ENCODE results near the gene ZDHHC8.

ZDHHC8 gene

DNA sequence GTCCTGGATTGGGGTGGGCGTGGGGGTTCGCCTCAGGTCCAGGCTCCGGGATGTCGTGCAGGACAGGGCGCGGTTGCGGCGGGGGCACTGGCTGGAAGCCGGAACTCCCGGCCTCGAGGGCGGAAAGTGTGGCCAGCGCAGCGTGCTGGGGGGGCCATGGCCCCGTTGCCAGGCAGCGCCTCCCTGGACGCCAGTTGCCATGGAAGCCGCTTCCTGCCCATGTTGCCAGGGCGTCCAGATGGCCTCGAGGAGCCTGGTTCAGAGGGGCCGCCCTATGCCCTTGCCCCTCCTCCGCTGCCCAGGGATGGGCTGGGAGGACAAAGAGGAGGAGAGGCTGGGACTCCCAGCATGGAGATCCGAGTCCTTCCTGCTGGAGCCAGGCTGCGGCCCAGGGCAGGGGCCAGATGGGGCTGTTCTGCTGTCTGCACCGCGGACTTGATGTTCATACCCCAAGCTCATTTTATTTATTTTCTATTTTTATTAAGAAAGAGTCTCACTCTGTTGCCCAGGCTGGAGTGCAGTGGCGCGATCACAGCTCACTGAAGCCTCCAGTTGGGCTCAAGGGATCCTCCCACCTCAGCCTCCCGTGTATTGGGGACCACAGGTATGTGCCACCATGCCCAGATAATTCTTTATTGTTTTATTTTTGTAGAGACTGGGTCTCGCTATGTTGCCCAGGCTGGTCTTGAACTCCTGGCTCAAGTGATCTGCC, 23.9 kb downstream of the ZDHHC8 start:
- TF ChIP-seq, protein P1, sequence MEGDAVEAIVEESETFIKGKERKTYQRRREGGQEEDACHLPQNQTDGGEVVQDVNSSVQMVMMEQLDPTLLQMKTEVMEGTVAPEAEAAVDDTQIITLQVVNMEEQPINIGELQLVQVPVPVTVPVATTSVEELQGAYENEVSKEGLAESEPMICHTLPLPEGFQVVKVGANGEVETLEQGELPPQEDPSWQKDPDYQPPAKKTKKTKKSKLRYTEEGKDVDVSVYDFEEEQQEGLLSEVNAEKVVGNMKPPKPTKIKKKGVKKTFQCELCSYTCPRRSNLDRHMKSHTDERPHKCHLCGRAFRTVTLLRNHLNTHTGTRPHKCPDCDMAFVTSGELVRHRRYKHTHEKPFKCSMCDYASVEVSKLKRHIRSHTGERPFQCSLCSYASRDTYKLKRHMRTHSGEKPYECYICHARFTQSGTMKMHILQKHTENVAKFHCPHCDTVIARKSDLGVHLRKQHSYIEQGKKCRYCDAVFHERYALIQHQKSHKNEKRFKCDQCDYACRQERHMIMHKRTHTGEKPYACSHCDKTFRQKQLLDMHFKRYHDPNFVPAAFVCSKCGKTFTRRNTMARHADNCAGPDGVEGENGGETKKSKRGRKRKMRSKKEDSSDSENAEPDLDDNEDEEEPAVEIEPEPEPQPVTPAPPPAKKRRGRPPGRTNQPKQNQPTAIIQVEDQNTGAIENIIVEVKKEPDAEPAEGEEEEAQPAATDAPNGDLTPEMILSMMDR (IDR thresholded peaks at IDR 0.05): no peak
- no peak overlapping the region for H3K4me3 ChIP-seq (ENCODE audit: low read depth in 1 of 2, low read length in 1 of 2)

DNA sequence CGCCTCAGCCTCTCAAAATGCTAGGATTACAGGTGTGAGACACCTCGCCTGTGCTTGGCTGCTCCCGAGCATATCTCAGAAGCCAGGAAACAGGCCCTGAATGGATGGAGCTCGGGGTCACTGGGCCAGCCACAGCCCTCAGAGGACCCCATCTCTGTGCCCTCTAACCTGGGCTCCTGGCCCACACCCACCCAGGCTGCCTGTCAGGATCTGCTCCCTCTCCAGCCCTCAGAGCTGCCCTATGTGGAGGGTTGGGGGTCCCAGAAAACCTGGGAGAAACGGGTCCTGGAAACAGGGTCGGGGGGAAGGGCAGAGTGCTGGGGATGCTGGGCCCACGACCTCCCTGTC, 24.4 kb downstream of the ZDHHC8 start:
- H3K36me3 ChIP-seq: no peaks in the 10 kb centered on the region
- no peak overlapping the region for H3K4me3 ChIP-seq (ENCODE audit: low read depth in 1 of 2, low read length in 1 of 2)
- no peaks in the 10 kb centered on the region for H3K9me3 ChIP-seq
- no peaks in the 10 kb centered on the region for H3K4me1 ChIP-seq (ENCODE audit: control insufficient read depth in 1 of 2, insufficient read depth in 1 of 2, low read depth in 1 of 2, low read length in 1 of 2)
- H3K27me3 ChIP-seq: peaks cover 50% of the 10 kb centered on the region
- no peak overlapping the region for H3K27ac ChIP-seq
- TF ChIP-seq, protein P1 (IDR thresholded peaks at IDR 0.05): no peak

More for the DNA sequence above, 23.9 kb downstream of the ZDHHC8 start:
- Histone ChIP-seq H3K27ac (no peak overlapping the region), H3K9me3 (no peaks in the 10 kb centered on the region), H3K27me3 (peaks cover 50% of the 10 kb centered on the region), H3K4me1 (ENCODE audit: control insufficient read depth in 1 of 2, insufficient read depth in 1 of 2, low read depth in 1 of 2, low read length in 1 of 2) (no peaks in the 10 kb centered on the region), H3K36me3 (no peaks in the 10 kb centered on the region)

DNA sequence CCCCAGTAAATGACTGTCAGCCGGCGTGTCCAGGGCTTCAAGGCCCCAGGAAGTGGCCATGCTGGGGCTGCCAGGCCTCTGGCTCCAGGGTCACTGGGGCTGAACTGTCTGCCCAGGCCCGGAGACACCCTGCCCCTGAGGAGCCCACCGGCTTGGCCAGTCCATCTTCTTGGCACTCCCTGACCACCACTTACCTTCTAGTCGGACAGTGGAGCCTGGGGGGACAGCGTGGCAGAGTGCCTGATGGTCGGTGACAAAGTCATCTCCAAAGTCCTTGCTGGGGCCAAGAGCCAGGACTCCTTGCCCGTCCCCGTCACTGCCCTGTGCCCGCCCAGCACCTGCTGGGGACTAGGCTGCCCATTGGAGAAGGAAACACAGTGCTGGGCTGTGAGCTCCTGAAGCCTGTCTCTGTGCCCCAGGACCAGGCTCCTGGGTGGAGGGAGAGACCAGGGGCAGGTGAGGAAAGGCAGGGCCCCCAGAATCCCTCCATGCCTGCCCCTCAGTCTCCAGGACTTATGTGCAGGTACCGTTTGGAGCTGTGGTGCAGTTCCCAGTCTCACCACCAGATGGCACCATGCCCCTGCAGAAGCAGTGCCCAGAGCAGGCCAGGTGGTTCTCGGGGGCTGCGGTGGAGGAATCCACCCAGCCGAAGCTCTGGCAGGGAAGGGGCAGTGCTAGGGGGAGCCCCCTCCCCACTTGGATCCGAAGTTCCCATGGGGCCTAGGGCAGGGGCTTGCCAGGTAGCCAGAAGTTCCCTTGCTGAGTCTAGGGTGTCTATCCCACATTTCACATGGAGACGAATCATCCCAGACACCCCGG, 25.2 kb downstream of the ZDHHC8 start:
- H3K4me3 ChIP-seq (ENCODE audit: low read depth in 1 of 2, low read length in 1 of 2): no peak overlapping the region
- H3K4me1 ChIP-seq (ENCODE audit: control insufficient read depth in 1 of 2, insufficient read depth in 1 of 2, low read depth in 1 of 2, low read length in 1 of 2): no peaks in the 10 kb centered on the region
- peaks cover 50% of the 10 kb centered on the region for H3K27me3 ChIP-seq
- TF ChIP-seq, protein P1 (IDR thresholded peaks at IDR 0.05): peak; percentile 92
- no peaks in the 10 kb centered on the region for H3K9me3 ChIP-seq
- no peak overlapping the region for H3K27ac ChIP-seq
- H3K36me3 ChIP-seq: no peaks in the 10 kb centered on the region

DNA sequence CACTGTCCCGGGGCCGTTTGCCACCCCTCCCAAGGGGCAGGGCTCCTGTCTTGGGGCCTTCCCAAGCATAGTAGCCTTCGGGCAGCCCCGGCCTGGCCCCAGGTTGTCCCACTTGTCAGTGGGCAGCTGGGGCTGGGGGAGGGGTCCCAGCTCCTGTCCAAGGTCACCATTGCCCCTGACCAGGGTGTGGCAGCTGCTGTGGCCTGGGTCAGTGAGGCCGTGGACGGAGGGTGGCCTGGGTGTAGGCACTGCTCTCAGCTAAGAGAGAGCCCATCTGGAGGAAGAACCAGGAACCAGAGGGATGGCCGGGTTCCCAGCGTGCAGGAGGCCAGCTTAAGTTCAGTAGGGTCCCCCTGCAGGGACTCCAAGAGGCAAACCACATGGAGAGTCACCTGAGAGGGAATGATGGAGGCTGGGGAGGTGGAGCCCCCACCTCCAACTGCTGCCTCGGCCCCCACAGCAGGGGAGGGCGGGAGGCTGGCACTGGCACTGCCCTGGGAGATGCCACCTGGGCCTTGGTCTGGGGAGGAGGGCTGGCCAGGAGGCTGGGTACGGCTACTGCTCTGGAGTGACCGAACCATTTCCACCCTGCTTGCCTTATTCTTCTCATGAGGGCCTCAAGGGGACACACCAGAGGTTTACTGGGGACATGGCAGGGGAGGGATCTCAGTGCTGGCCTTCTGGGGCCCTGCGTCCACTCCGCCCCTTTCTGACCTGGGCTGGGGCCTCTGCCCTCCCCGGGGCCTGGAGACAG, 26.0 kb downstream of the ZDHHC8 start:
- H3K9me3 ChIP-seq: no peaks in the 10 kb centered on the region
- no peak overlapping the region for H3K4me3 ChIP-seq (ENCODE audit: low read depth in 1 of 2, low read length in 1 of 2)

DNA sequence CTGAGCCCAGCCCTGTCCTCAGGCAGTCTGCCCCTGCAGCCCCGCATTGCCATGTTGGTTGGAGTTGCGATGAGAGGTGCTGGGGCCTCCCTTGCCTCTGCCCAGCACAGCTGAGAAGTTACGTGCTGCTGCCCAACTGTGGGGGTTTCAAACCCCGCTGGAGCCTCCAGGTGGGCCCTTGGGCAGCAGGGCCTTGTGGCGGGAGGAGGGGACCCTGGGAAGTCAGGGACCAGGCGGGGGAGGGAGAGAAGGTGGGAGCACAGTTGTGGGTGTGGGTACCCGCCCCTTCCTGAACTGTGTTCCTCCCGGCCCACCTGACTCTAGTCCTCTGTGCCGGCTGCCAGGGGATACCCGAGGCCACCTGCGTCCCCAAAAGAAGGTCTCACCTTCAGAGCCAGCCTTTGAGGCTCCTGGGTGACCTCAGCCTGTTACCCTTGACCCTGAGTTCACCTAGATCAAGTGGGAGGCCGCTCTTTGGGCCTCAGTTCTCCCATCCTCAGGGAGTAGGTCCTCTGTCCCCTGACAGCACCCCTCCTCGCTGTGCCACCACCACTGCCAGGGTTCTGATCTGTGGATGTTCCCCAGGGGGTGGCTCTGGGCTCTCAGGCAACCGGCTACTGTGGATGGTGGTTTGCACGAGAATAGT, 26.9 kb downstream of the ZDHHC8 start:
- TF ChIP-seq, protein P1 (IDR thresholded peaks at IDR 0.05): no peak

More for the DNA sequence above, 26.0 kb downstream of the ZDHHC8 start:
- Histone ChIP-seq H3K27ac (no peak overlapping the region), H3K36me3 (no peaks in the 10 kb centered on the region), H3K27me3 (peaks cover 50% of the 10 kb centered on the region), H3K4me1 (ENCODE audit: control insufficient read depth in 1 of 2, insufficient read depth in 1 of 2, low read depth in 1 of 2, low read length in 1 of 2) (no peaks in the 10 kb centered on the region)
- TF ChIP-seq, protein P1 (IDR thresholded peaks at IDR 0.05): no peak

More for the DNA sequence above, 26.9 kb downstream of the ZDHHC8 start:
- Histone ChIP-seq H3K4me1 (ENCODE audit: control insufficient read depth in 1 of 2, insufficient read depth in 1 of 2, low read depth in 1 of 2, low read length in 1 of 2) (no peaks in the 10 kb centered on the region), H3K27ac (no peak overlapping the region), H3K9me3 (no peaks in the 10 kb centered on the region), H3K36me3 (no peaks in the 10 kb centered on the region), H3K4me3 (ENCODE audit: low read depth in 1 of 2, low read length in 1 of 2) (no peak overlapping the region), H3K27me3 (peaks cover 50% of the 10 kb centered on the region)
